ENCODE measurements around the gene GNL1.
"Not testable (repeated sequence)": the region's sequence is repeated elsewhere in the genome, so short reads cannot be mapped to it uniquely, and the experiment has no call there.

GNL1 gene

DNA sequence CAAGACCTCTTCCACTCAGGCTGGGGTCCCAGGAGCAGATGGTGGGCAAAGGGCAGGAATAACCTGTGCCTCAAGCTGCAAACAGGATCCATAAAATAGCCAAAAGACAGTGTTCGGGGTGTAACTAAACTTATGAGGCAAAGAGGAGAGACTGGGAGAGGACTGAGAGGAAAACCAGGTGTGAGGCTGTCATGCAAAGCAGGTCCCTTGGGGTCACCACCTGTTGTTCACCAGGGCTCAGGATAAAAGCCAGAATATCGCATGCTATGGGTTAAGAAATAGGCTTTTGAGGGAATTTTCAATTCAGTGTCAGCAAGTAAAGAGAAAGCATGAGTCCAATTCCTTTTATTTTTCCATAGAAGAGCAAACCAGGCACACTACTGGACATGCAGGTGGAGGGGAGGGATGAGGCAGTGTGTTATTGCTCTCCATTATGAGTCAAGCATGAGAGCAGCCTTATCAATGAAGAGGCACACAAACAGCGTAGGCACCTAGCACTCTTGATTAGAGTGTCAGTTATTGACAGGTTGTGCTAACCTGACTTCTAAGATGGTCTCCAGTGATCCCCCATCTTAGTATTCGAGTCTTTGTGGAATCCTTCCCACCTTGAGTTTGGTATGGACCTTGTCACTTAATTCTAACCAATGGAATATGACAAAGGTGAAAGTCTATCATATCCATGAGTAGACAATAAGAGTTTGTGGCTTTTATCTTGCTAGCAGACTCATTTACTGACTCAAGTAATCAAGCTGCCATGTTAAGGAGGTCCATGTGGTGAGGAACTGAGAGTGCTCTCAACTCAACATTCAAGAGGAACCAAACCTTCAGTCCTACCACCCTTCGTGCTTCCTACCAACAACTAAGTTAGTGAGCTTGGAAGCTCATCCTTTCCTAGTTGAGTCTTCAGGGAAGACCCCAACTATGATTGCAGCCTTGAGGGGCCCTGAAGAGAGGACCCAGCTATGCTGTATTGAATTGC is 48.2 kb downstream of the GNL1 start:
- H3K4me3 ChIP-seq (ENCODE audit: low read length), result no peak overlapping the region

DNA sequence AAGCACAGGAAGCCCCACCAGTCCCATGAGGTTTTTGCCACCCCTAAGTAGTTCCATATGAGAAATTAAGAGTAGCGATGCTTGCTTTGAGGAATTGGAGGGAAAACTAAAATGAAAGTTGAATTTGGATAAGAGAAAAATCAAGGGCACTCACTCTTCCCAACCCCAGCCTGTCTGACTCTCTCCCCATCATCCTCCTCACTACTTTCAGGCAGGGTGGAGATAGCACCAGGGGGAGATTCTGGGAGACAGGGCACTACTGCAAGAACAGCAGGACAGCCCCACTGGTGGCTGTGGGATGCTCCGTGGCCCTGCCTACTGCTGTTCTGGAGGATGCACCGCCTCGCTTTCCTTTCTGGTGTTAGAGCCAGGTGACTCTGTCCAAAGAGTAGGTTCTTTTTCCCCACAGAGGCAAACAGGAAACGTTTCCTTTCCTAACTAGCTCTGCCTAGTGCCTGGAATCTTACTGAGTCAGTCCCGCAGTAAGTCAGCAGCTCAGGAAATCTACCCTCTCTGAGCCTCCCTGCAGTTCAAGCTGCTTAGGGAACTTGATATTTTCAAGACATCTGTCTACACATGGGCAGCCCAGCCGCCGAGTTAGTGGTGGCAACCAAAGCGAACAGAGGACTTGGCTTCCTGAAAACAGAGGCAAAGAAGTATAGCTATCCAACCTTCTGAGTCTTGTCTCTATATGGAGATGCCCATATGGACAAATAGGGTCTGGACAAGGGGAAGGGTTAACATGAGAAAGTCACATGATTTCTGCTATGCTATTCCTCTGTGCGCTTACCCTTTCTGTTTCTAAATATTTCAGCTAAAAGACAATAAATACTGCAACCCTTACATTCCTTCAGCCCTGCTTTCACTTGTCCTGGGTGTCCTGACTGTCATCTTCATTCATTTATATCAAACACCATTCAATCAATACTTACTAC is 55.6 kb downstream of the GNL1 start:
- TF ChIP-seq, protein P1, sequence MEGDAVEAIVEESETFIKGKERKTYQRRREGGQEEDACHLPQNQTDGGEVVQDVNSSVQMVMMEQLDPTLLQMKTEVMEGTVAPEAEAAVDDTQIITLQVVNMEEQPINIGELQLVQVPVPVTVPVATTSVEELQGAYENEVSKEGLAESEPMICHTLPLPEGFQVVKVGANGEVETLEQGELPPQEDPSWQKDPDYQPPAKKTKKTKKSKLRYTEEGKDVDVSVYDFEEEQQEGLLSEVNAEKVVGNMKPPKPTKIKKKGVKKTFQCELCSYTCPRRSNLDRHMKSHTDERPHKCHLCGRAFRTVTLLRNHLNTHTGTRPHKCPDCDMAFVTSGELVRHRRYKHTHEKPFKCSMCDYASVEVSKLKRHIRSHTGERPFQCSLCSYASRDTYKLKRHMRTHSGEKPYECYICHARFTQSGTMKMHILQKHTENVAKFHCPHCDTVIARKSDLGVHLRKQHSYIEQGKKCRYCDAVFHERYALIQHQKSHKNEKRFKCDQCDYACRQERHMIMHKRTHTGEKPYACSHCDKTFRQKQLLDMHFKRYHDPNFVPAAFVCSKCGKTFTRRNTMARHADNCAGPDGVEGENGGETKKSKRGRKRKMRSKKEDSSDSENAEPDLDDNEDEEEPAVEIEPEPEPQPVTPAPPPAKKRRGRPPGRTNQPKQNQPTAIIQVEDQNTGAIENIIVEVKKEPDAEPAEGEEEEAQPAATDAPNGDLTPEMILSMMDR (IDR thresholded peaks at IDR 0.05; ENCODE audit: insufficient read depth, low read depth, low read length, missing control alignments), result no peak
- peak; percentile 64 for DNase-seq (ENCODE audit: low read depth)
- H3K4me3 ChIP-seq (ENCODE audit: low read length), result no peak overlapping the region

More for the DNA sequence above, 48.2 kb downstream of the GNL1 start:
- TF ChIP-seq, protein P1 (IDR thresholded peaks at IDR 0.05; ENCODE audit: insufficient read depth, low read depth, low read length, missing control alignments), result no peak
- DNase-seq (ENCODE audit: low read depth), result no peak

DNA sequence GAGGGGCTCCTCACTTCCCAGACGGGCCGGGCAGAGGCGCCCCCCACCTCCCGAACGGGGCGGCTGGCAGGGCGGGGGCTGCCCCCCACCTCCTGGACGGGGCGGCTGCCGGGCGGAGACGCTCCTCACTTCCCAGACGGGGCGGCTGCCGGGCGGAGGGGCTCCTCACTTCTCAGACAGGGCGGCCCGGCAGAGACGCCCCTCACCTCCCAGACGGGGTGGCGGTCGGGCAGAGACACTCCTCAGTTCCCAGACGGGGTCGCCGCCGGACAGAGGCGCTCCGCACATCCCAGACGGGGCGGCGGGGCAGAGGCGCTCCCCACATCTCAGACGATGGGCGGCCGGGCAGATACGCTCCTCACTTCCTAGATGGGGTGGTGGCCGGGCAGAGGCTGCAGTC is 57.6 kb downstream of the GNL1 start:
- not testable (repeated sequence) for DNase-seq (ENCODE audit: low read depth); H3K4me3 ChIP-seq (ENCODE audit: low read length)

DNA sequence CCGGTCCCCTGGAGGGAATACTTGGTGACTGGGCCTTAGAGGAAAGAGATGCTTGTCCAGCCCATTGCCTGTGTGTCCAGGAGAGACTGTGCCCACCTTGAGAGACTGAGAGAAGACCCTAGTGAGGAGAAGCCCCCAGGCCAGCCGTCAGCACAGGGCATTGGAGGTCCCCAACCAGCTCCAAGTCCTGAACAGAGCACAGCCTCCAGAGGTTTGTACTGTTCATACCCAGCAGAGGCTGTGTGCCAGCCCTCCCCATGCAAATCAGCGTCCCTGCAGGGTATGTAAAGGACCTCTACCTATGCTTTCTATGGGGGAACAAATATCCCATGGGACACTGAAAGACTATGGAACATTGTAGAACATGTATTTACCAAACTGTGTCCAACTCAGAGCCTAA is 58.6 kb downstream of the GNL1 start:
- TF ChIP-seq, protein P1 (IDR thresholded peaks at IDR 0.05; ENCODE audit: insufficient read depth, low read depth, low read length, missing control alignments), result no peak
- no peak for DNase-seq (ENCODE audit: low read depth)
- no peak overlapping the region for H3K4me3 ChIP-seq (ENCODE audit: low read length)

DNA sequence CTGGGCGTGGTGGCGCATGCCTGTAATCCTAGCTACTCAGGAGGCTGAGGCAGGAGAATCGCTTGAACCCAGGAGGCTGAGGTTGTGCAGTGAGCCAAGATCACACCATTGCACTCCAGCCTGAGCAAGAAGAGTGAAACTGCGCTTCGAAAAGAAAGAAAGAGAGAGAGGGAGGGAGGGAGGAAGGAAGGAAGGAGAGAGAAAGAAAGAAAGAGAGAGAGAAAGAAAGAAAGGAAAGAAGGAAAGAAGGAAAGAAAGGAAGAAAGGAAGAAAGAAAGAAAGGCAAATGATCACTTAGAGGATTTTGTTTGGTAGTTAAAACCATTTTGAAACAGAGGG is 59.1 kb downstream of the GNL1 start:
- H3K4me3 ChIP-seq (ENCODE audit: low read length); DNase-seq (ENCODE audit: low read depth): not testable (repeated sequence)

DNA sequence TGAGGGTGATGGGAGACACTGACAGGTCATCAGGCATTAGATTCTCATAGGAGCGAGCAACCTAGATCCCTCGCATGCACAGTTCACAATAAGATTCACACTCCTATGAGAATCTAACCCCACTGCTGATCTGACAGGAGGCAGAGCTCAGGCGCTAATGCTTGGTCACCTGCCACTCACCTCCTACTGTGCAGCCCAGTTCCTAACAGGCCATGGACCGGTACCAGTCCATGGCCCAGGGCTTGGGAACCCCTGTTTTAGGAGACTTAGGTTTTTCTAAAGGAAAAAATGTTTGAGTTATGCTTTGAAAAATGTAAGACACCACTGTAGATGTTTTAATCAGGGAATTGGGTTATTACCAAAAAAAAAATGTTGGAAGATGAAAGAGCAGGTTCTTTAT is 60.3 kb downstream of the GNL1 start:
- no peak for DNase-seq (ENCODE audit: low read depth)
- H3K4me3 ChIP-seq (ENCODE audit: low read length), result no peak overlapping the region
- TF ChIP-seq, protein P1 (IDR thresholded peaks at IDR 0.05; ENCODE audit: insufficient read depth, low read depth, low read length, missing control alignments), result no peak

DNA sequence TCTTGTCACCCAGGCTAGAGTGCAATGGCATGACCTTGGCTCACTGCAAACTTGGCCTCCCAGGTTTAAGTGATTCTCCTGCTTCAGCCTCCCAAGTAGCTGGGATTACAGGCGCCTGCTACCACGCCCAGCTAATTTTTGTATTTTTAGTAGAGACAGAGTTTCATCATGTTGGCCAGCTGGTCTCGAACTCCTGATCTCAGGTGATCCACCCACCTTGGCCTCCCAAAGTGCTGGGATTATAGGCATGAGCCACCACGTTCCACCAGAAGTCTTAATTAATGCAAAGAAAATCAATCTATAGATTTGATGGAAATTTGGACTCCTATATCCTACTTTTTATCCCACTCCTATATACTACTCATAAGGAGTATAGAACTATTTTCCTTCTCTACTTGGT is 61.2 kb downstream of the GNL1 start:
- not testable (repeated sequence) for DNase-seq (ENCODE audit: low read depth); H3K4me3 ChIP-seq (ENCODE audit: low read length)

DNA sequence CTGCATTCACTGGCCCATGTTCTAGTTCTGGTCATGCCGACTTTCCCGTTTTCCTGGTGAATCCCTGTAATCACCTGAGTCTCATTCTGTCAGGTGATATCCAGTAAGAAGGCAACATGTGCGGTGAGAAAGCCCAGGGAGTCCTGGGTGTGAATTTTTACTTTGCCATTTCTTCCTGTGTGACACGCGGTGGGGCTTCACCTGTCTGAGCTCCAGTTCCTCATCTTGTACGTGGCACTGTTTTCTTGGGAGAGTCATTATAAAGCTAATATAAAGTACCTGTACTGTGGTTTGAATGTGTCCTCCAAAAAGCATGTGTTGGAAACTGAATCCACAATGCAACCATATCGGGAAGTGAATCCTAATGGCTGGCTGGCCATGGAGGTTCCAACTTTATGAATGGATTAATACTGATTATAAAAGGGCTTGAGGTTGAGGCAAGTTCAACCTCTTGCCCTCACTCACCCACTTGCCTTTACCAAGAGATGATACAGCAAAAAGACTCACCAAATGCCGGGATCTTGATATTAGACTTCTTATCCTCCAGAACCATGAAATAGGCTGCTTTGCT is 61.9 kb downstream of the GNL1 start:
- H3K4me3 ChIP-seq (ENCODE audit: low read length), result no peak overlapping the region
- DNase-seq (ENCODE audit: low read depth), result no peak
- TF ChIP-seq, protein P1 (IDR thresholded peaks at IDR 0.05; ENCODE audit: insufficient read depth, low read depth, low read length, missing control alignments), result no peak
